Neural progenitor cell (in vitro differentiated cells): ENCODE measurements around the gene PPM1A. TPM values are rescaled to one million over a fixed set of nuclear protein-coding genes. Genes with fewer than 3 reads are reported as not detected.

Source experiments
- DNase-seq: peaks from one replicate; pipeline ENCODE4 v3.0.0-alpha.2; 2016; ENCODE audit warnings: low spot score
- H2AFZ ChIP-seq: fragments of 200-600 bp; sonication (generic); replicated peaks from 2 replicates; pipeline ENCODE4 v1.6.1; 2016; ENCODE audit warnings: antibody characterized with exemption
- H3F3A ChIP-seq: fragments of 200-600 bp; sonication (generic); 2 replicates; pipeline ENCODE4 v1.6.1; 2016; ENCODE audit warnings: antibody characterized with exemption, low read depth
- H3K27ac ChIP-seq: fragments of 200-600 bp; sonication (generic); 2 replicates; pipeline ENCODE4 v1.5.1; 2016; ENCODE audit warnings: mild to moderate bottlenecking
- H3K27me3 ChIP-seq: fragments of 200-600 bp; sonication (generic); 2 replicates; pipeline ENCODE4 v1.6.1; 2016; ENCODE audit warnings: mild to moderate bottlenecking, moderate library complexity
- H3K36me3 ChIP-seq: fragments of 200-600 bp; sonication (generic); 2 replicates; pipeline ENCODE4 v1.5.1; 2016
- H3K4me1 ChIP-seq: fragments of 200-600 bp; sonication (generic); 2 replicates; pipeline ENCODE4 v1.6.1; 2016; ENCODE audit warnings: mixed run types
- H3K4me2 ChIP-seq: fragments of 200-600 bp; sonication (generic); 2 replicates; pipeline ENCODE4 v1.6.1; 2016
- H3K4me3 ChIP-seq: fragments of 200-600 bp; sonication (generic); 2 replicates; pipeline ENCODE4 v1.5.1; 2016
- H3K79me2 ChIP-seq: fragments of 200-600 bp; sonication (generic); 2 replicates; pipeline ENCODE4 v1.6.1; 2016; ENCODE audit warnings: low read depth
- H3K9ac ChIP-seq: fragments of 200-600 bp; sonication (generic); 2 replicates; pipeline ENCODE4 v1.6.1; 2016
- H3K9me3 ChIP-seq: fragments of 200-600 bp; sonication (generic); 2 replicates; pipeline ENCODE4 v1.5.1; 2016; ENCODE audit warnings: low read depth
- H4K20me1 ChIP-seq: fragments of 200-600 bp; sonication (generic); 2 replicates; pipeline ENCODE4 v1.6.1; 2016; ENCODE audit warnings: low read depth
- H3K27ac Mint-ChIP-seq: 3 replicates; pipeline ENCODE4 v1.8.0; 2021; ENCODE audit warnings: mixed read lengths
- H3K27me3 Mint-ChIP-seq: 2 replicates; pipeline ENCODE4 v1.8.0; 2022; ENCODE audit warnings: low read depth, mild to moderate bottlenecking, inconsistent platforms, moderate library complexity, mixed read lengths; ENCODE audit not compliant: insufficient read depth
- H3K36me3 Mint-ChIP-seq: 3 replicates; pipeline ENCODE4 v1.8.0; 2021; ENCODE audit warnings: mixed read lengths
- H3K4me1 Mint-ChIP-seq: 3 replicates; pipeline ENCODE4 v1.8.0; 2021; ENCODE audit warnings: mixed read lengths
- H3K4me3 Mint-ChIP-seq: 3 replicates; pipeline ENCODE4 v1.8.0; 2021; ENCODE audit warnings: mild to moderate bottlenecking, moderate library complexity, mixed read lengths
- H3K9me3 Mint-ChIP-seq: 3 replicates; pipeline ENCODE4 v1.8.0; 2020; ENCODE audit warnings: mixed read lengths
- EZH2 ChIP-seq: fragments of 200-600 bp; sonication (generic); IDR thresholded peaks from 2 replicates; pipeline ENCODE4 v1.6.1; 2017; ENCODE audit warnings: antibody characterized with exemption, mild to moderate bottlenecking, moderate library complexity
- EZH2phosphoT487 ChIP-seq: fragments of 200-600 bp; sonication (generic); IDR thresholded peaks from 2 replicates; pipeline ENCODE4 v1.6.1; 2017; ENCODE audit warnings: antibody characterized with exemption
- total RNA-seq: library from RNA; depleted of rRNA; stranded (reverse); fragments of >200 nt; gene quantifications from 2 replicates; pipeline ENCODE4 v1.2.3, GENCODE V29; 2015; ENCODE audit warnings: low replicate concordance
- TF ChIP-seq, protein P1 (sequence below): fragments of 200-600 bp; sonication (generic); IDR thresholded peaks from 2 replicates; pipeline ENCODE4 v1.5.1; 2017; ENCODE audit warnings: antibody characterized with exemption, mild to moderate bottlenecking

PPM1A gene
- total RNA-seq, 1 donor from 2014 or later = 55.0 TPM

GRCh38 chr14:60301685-60302084 is 52.7 kb downstream of the PPM1A start:
- Mint-ChIP-seq H3K9me3 (no peaks in the 10 kb centered on the region), H3K27me3 (no peaks in the 10 kb centered on the region), H3K4me1 (peaks cover 8% of the 10 kb centered on the region), H3K27ac (no peak overlapping the region), H3K36me3 (no peaks in the 10 kb centered on the region), H3K4me3 (no peak overlapping the region)
- Histone ChIP-seq H3K4me1 (no peaks in the 10 kb centered on the region), H3K27me3 (no peaks in the 10 kb centered on the region), H3K36me3 (no peaks in the 10 kb centered on the region), H3K9me3 (no peaks in the 10 kb centered on the region), H3F3A (no peaks in the 10 kb centered on the region), H2AFZ (no peak overlapping the region), H3K9ac (no peak overlapping the region), H4K20me1 (no peaks in the 10 kb centered on the region), H3K79me2 (no peaks in the 10 kb centered on the region), H3K27ac (no peak overlapping the region), H3K4me2 (no peak overlapping the region), H3K4me3 (no peak overlapping the region)
- DNase-seq = no peak
- TF ChIP-seq EZH2 = no peak
- TF ChIP-seq EZH2phosphoT487 = no peak
- TF ChIP-seq, protein P1, sequence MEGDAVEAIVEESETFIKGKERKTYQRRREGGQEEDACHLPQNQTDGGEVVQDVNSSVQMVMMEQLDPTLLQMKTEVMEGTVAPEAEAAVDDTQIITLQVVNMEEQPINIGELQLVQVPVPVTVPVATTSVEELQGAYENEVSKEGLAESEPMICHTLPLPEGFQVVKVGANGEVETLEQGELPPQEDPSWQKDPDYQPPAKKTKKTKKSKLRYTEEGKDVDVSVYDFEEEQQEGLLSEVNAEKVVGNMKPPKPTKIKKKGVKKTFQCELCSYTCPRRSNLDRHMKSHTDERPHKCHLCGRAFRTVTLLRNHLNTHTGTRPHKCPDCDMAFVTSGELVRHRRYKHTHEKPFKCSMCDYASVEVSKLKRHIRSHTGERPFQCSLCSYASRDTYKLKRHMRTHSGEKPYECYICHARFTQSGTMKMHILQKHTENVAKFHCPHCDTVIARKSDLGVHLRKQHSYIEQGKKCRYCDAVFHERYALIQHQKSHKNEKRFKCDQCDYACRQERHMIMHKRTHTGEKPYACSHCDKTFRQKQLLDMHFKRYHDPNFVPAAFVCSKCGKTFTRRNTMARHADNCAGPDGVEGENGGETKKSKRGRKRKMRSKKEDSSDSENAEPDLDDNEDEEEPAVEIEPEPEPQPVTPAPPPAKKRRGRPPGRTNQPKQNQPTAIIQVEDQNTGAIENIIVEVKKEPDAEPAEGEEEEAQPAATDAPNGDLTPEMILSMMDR = no peak

DNA sequence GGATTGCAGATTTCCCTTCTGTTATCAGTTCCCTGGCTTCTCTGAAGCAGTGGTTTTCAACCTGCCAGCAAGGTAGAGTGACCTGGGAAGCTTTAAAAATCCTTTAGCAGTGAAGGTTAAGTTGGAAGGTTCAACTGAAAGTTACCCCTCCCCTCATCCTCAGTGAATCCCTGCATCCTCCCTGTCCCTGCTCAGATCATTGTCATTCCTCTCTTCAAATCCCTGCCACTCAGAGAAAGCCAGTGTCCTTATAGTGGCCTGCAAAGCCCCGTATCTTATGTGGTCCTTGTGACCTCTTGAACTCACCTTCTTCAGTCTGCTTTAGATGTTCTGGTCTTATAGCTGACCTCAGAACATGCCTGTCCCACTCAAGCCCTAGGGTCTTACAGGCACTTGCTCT is 53.6 kb downstream of the PPM1A start:
- no peak overlapping the region for H3K27ac Mint-ChIP-seq
- no peak overlapping the region for H3K4me2 ChIP-seq
- H3K36me3 Mint-ChIP-seq = no peaks in the 10 kb centered on the region

GRCh38 chr14:60303745-60304144 is 54.7 kb downstream of the PPM1A start:
- no peak overlapping the region for H3K27ac ChIP-seq
- H3K4me3 ChIP-seq = no peak overlapping the region
- Mint-ChIP-seq H3K9me3 (no peaks in the 10 kb centered on the region), H3K4me3 (no peak overlapping the region), H3K27ac (no peak overlapping the region), H3K4me1 (peaks cover 8% of the 10 kb centered on the region), H3K27me3 (no peaks in the 10 kb centered on the region), H3K36me3 (no peaks in the 10 kb centered on the region)
- H3K36me3 ChIP-seq = no peaks in the 10 kb centered on the region
- no peaks in the 10 kb centered on the region for H4K20me1 ChIP-seq
- no peak overlapping the region for H3K9ac ChIP-seq
- H2AFZ ChIP-seq = no peak overlapping the region
- H3K79me2 ChIP-seq = no peaks in the 10 kb centered on the region
- no peaks in the 10 kb centered on the region for H3K4me1 ChIP-seq
- no peak for DNase-seq
- no peaks in the 10 kb centered on the region for H3K27me3 ChIP-seq
- H3F3A ChIP-seq = no peaks in the 10 kb centered on the region
- no peaks in the 10 kb centered on the region for H3K9me3 ChIP-seq
- TF ChIP-seq EZH2 (no peak), EZH2phosphoT487 (no peak)
- TF ChIP-seq, protein P1 = no peak
- H3K4me2 ChIP-seq = no peak overlapping the region

More for the DNA sequence above, 53.6 kb downstream of the PPM1A start:
- Histone ChIP-seq H3K4me3 (no peak overlapping the region), H3K9me3 (no peaks in the 10 kb centered on the region), H4K20me1 (no peaks in the 10 kb centered on the region), H3K36me3 (no peaks in the 10 kb centered on the region), H3K9ac (no peak overlapping the region), H3K79me2 (no peaks in the 10 kb centered on the region), H3F3A (no peaks in the 10 kb centered on the region), H3K4me1 (no peaks in the 10 kb centered on the region), H3K27me3 (no peaks in the 10 kb centered on the region), H3K27ac (no peak overlapping the region), H2AFZ (no peak overlapping the region)
- no peaks in the 10 kb centered on the region for H3K9me3 Mint-ChIP-seq
- DNase-seq = no peak
- TF ChIP-seq, protein P1 = no peak
- no peak for TF ChIP-seq EZH2phosphoT487
- H3K27me3 Mint-ChIP-seq = no peaks in the 10 kb centered on the region
- peaks cover 8% of the 10 kb centered on the region for H3K4me1 Mint-ChIP-seq
- H3K4me3 Mint-ChIP-seq = no peak overlapping the region

DNA sequence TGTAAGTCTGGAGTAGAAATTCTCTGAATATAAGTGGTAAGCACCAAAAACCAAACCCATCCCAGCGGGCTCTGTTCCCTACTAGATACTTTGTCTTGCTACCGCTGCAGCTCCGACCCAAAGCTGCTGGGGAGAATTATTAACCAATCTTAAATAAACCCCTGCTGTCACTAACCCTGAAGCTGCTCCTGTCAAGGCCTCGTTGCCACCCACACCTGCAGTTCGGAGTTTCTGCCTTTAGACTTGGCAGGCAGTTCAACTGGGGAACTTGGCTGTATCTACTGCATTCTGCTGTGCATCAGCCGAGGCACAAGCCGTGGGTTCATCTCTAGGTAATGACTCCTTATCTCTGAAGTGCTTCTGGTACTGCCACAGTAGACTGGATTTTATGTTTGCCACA is 55.5 kb downstream of the PPM1A start:
- H2AFZ ChIP-seq = no peak overlapping the region
- H3K79me2 ChIP-seq = no peaks in the 10 kb centered on the region
- H3K4me3 ChIP-seq = no peak overlapping the region
- no peaks in the 10 kb centered on the region for H3K36me3 ChIP-seq
- no peaks in the 10 kb centered on the region for H3K27me3 ChIP-seq
- Mint-ChIP-seq H3K9me3 (no peaks in the 10 kb centered on the region), H3K36me3 (no peaks in the 10 kb centered on the region), H3K4me1 (peaks cover 8% of the 10 kb centered on the region), H3K27me3 (no peaks in the 10 kb centered on the region), H3K4me3 (no peak overlapping the region), H3K27ac (no peak overlapping the region)
- no peak overlapping the region for H3K27ac ChIP-seq
- H3K9me3 ChIP-seq = no peaks in the 10 kb centered on the region
- no peak for DNase-seq
- H3K4me2 ChIP-seq = no peak overlapping the region
- no peaks in the 10 kb centered on the region for H4K20me1 ChIP-seq
- H3K4me1 ChIP-seq = no peaks in the 10 kb centered on the region
- no peak for TF ChIP-seq EZH2phosphoT487
- no peaks in the 10 kb centered on the region for H3F3A ChIP-seq
- H3K9ac ChIP-seq = no peak overlapping the region
